Measurements from ENCODE around the gene OR5AU1.
"Not testable (repeated sequence)": the region's sequence is repeated elsewhere in the genome, so short reads cannot be mapped to it uniquely, and the experiment has no call there.

OR5AU1 gene

DNA sequence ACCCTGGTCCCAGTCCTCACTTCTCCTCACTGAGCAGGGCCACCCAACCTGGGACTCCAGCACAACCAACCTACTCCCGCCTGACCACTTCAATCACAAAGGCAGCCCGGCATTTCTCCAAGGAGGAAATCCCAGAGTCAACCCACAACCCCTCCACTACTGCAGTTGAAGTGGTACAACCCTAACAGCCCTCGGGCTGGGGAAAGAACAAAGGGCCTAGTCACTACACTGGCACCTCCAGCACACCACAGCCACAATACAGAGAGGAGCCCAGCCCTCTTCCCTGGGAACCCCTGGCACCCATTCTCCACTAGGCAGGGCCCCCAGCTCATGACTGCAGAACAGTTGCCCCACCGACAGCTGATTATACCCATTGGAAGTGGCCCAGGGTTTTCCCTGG, 13.7 kb upstream of the OR5AU1 start:
- DNase-seq = no peak

DNA sequence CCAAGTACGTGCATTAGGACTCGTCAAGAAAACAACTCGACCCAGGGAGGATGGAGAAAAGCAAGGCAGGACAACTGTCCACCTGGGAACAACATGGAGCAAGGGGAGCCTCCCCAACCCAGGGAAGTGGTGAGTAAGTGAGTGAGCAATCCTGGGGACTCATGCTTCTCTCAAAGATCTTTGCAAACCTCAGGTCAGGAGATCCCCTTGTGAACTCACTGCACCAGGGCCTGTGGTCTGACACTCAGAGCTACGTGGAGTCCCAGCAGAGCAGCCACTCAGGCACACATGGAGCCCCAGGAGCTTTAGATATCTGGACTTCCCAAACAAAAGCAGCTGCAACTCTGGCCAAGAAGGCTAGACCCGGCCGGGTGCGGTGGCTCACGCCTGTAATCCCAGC, 12.2 kb upstream of the OR5AU1 start:
- no peak for DNase-seq

DNA sequence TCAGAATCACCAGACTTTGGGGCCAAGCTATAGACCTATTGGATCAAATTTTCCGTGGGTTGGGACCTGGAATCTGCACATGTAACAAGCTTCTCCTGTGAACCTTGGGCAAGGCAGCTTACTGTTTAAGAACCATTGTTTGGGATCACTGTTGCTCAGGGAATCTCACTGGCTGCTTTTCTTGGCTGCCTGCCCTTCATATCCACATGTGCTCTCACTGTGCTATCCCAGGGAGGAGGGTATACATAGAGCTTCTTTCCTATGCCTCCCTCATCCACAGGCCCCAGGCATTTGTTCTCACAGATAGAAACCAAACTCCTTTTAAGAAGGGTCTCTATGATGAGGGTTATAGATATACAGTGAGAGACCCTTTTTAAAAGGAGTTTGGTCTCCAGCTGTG, 9.8 kb upstream of the OR5AU1 start:
- not testable (repeated sequence) for DNase-seq

DNA sequence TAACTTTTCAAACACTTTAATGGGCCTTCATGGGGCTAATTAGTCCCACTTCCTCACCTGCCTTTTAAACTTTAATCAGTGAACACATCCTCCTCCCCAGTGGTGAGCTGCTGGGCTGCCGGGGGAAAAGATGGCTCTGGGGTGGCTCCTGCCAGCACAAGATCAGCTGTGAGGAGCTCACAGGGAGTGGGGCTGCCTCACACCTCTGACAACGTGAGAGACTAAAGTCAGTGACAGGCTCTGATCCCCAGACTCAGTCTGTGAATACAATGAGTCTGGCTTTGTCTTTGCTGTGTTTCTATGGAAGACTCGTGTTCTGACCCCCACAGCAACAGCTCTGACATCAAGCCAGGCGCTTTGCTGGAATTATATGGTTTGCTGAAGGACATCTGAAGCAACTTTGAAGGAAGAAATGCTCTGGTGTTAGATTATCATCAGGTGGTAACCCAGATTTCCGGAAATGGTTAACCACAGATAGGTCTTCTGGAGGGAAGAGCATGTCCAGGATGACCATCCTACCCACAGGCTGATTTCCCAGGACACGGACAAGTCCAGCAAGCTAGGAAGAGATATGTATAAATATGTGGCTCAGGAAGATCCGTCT, 9.2 kb upstream of the OR5AU1 start:
- DNase-seq = not testable (repeated sequence)

DNA sequence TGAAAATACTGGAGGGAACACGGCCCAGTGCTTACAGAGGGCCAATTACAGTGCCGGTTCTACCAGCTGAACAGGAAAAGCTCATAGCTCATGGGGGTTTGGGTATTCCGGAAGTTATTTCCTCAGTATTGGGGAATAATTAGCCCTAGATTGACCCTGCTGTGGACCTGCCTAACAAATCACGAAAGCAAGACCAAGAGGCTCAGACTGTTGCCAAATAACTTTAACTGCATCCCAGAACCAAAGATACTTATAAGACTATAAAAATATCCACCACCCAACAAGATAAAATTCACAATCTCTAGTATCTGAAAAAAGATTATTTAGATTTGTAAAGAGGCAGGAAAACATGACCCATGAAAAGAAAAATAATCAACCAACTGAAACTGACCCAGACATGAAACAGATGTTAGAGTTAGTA, 8.0 kb upstream of the OR5AU1 start:
- no peak for DNase-seq

DNA sequence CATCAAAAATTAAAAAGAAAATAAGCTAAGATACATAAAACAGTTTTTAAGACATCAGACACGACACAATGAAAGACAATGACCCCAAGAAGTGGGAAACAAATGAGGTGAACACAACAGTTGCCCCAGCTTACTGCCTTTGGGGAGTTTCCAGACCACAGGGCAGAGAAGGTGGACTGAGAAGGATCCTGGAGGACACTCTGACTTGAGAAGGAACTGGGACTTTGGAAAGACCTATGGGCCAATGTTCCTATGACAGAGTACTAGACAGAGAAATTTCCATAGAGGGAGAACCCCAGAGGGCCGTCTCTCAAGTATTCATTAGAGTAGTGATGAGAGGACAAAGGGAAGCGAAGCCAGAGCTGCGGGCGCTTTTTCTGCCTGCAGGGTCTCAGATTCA, 6.2 kb upstream of the OR5AU1 start:
- DNase-seq = no peak

DNA sequence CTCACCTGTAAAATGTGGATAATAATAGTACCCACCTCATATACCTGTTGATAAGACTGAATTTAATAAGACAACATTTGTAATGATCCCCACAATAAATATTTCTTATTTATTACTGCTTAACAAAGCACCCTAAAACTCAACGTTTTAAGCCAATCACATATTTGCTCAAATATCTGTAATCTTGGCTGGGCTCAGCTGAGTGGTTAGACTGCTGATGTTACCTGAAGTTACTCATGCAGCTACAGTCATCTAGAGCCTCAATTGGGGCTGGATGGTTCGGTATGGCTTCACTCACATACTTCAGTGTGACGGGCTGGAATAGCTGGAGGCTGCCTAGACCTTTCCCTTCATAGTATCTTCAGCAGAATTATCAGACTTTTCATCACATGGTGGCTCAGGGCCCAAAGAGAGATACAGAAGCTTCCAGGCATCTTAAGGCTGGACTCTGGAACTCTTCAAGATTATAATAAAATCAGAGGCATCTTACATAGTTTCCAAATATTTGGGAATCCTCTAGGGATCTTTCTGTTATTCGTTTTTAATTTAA, 4.3 kb upstream of the OR5AU1 start:
- DNase-seq = no peak

DNA sequence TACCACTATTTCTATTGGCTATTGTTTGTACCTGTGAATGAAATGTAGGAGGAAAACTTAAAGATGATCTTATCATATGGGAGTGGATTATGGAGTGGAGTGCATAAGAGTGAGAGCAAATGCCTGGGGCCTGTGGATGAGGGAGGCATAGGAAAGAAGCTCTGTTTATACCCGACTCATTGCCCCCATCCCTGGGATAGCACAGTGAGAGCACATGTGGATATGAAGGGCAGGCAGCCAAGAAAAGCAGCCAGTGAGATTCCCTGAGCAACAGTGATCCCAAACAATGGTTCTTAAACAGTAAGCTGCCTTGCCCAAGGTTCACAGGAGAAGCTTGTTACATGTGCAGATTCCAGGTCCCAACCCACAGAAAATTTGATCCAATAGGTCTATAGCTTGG, 2.3 kb upstream of the OR5AU1 start:
- not testable (repeated sequence) for DNase-seq

DNA sequence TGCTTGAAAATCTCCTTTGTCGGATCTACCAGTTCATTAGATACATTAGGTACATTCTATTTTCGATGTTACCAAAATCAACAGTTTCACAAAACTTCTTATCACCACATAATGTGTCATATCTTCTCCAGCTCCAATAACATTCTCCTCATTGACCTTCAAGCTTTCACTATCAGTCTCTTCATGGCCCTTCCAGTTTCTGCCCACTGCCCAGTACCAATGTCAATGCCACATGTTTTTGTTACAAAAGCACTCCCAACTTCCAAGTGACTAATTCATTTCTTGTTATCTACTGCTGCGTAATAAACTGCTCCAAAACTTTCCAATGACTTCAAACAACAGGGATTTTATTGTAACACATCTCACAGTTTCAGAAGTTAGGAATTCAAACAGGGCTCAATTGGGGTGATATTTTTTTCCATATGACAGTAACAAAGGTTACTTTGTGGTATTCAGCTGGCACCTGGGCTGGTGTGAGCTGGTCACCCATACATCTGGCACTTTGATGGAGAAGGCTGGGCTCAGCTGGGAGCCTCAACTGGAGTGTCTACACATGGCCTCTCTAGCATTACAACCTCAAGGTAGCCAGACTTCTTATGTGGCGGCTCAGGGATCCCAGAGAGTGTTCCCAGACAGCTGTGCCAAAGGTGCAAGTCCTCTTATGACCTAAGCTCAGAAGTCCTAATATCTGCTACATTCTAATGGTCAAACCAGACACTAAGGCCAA, 6.1 kb downstream of the OR5AU1 start:
- no peak for DNase-seq

DNA sequence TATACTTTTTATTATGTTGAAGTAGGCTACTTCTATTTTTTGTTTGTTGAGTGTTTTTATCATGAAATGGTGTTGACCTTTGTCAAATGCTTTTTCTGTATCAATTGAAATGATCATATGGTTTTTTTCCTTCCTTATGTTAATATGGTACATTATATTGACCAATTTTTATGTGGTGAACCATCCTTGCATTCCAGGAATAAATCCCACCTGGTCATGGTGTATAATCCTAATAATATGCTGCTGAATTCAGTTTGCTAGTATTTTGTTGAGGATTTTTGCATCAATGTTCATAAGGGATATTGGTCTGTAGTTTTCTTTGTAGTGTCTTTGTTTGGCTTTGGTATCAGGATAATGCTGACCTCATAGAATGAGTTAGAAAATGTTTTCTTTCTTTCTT, 10.4 kb downstream of the OR5AU1 start:
- DNase-seq = no peak

DNA sequence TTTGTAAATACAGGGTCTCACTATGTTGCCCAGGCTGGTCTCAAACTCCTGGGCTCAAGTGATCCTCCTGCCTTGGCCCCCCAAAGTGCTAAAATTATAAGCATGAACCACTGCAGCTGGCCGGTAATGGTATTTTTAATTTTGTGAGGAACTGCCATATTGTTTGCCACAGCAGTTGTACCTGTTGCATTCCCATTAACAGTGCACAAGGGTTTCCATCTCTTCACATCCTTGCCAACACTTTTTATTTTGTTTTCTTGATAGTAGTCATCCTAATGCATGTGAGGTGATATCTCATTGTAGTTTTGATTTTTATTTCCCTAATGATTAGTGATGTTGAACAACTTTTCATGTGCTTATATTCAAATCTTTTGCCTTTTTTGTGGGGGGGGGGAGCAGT, 13.5 kb downstream of the OR5AU1 start:
- no peak for DNase-seq

DNA sequence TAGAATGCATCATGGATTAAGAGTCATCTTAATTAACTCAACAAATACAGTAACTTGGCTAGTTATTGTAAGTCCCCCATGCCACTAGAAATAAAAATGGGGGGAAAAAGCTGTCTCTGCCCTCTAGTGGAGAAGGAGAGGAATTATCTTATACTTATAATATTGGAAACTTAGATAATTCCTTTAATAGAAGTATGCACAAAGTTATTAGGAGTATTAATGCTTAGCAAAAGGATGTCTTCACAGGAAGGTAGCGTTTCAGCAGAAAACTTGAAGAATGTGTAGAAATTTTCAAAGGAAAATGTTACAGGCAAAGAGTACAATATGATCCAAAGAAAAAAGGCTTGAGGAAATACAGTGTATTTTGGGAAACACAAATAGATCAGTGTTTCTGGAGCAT, 19.8 kb downstream of the OR5AU1 start:
- DNase-seq = peak; percentile 8 to 18

DNA sequence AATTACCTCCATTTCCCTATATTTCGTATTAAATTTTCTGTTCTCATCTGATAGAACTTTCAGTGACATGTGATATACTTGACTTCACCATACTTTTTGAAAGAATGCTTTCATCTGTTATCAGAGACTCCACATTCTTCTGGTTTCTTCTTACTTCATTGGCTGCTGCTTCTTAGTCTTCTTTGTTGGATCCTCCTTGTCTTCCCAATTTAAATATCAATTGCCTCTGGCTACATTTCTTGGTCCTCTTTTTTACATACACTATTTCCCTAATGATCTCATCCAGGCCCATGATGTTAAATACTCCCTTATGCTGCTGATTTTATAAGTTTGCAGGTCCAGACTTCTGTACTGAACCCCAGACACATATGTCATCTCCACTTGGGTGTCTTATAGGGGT, 22.0 kb downstream of the OR5AU1 start:
- DNase-seq = no peak

DNA sequence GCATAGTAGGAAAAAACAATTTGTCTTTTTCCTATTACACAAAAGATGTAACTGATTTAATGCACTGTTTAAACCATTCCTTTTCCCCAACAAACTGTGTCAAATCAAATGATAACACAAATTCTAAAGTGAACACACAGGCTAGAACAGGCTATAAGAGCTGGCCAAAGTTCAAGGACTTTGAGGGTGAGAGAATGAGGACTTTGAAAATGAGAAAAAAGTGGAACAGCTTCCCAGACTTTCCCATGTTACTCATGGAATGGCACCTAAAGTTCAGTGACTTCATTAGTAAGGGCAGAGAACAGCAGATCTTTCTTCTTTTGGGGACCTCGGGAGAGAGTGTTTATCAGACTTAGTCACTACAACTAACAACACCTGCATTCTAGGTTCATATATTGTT, 32.4 kb downstream of the OR5AU1 start:
- DNase-seq = no peak

DNA sequence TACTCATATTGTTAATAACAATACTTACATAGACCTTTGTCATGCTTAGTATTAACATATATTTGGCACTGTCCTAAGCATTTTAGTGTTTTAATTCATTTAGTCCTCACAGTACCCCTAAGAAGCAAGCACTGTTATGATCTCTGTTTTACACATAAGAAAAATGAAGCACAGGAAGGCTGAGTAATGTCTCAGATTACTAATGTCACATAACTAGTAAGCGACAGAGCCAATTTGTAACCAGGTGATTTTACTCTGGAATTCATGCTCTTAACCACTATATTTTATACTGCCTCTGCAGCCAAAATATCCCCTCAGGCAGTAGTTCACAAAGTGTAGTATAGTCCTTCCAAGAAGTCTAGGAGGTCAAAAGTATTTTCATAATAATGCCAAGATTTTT, 34.7 kb downstream of the OR5AU1 start:
- DNase-seq = no peak

DNA sequence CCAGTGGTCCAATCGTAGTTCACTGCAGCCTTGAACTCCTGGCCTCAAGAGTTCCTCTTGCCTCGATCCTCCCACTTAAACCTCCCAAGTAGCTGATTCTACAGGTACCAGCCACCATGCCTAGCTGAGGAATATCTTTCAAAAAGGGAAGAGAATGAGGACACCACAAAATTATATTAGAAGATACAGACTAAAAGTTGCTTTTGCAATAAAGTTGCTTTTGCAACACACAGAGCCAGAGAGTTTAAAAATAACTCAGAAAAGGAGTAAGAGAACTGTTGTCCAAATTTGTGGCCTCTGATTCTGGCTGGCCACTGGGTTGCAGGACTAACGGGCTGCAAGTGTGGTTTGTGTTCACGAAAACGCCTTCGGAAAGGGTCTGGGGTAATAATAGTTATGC, 35.2 kb downstream of the OR5AU1 start:
- no peak for DNase-seq

DNA sequence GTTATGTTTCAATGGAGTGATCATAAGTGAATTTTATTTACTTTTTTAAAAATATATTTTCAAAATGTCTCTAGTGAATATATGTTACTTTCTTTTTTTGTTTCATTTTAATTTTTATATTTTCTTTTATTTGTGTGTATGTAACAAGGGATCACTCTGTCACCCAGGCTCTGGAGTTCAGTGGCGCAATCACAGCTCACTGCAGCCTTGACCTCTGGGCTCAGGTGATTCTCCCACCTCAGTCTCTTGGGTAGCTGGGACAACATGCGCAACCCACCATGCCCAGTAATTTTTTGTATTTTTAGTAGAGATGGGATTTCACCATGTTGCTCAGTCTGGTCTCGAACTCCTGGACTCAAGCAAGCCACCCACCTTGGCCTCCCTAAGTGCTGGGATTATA, 36.9 kb downstream of the OR5AU1 start:
- DNase-seq = no peak

DNA sequence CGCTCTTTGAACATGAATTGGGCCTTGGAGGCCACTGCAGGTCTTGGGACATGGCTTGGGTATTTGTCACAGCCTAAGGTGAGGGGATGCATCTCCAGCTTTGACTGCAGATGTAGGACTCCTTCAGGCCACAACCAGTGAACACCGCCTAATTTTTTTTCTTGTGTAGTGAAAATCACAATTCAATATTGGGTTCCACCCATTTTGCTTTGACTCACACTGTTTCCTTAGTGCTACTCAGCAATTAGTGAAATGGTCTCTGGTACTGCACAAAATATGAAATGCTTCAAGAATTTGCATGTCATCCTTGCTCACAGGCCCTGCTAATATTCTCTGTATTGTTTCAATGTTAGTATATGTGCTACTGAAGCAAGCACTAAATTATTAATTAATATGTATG, 42.5 kb downstream of the OR5AU1 start:
- no peak for DNase-seq

DNA sequence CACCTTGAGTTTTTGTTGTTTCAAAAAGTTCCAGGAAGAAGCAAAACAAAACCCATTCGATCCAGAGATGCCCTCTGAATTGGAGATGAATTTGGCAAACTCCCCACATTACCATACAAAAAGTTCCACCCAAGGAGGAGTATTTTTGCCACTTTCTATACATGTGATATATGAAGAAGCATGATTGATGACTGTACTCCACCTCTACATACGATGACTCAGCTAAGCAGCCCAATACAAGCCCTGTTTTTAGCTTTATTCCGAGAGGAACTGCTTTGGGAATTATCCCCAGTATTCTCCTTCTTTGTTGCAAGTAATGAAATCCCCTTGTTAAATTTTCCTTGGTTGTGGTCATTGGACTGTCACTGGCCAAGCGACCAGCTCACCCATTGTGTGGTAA, 43.6 kb downstream of the OR5AU1 start:
- no peak for DNase-seq

DNA sequence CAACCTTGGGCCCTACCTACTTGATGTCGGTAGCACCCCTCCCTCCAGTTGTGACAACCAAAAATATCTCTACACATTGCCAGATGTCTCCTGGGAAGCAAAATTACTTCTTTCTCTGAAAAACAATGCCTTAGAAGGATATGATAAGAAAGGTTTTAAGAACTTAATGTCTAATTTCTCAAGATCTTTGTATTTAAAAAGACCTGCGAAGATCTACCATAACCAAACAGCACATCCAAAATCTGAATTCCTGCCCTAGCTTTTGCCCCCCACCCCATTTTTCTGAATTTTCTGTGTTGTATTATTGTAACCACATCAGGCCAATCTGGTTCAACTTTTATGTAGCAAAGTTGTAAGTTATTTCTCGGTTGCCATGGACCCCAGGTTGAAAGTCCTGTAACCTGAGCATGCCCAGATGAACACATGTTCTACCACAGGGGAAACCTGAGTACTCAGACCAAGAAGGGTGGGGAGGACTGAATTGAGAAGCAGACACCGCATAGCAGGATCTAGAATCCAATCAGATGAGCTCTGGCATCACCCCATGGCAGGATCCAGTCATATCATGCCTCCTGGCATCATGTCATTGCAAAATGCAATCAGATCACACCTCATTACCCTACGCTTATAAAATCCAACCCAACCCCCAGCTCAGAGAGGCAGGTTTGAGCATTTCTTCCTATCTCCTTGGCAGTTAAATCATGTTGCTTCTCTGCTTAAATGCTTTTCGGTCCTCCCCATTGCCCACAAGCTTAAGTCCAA, 46.3 kb downstream of the OR5AU1 start:
- no peak for DNase-seq

DNA sequence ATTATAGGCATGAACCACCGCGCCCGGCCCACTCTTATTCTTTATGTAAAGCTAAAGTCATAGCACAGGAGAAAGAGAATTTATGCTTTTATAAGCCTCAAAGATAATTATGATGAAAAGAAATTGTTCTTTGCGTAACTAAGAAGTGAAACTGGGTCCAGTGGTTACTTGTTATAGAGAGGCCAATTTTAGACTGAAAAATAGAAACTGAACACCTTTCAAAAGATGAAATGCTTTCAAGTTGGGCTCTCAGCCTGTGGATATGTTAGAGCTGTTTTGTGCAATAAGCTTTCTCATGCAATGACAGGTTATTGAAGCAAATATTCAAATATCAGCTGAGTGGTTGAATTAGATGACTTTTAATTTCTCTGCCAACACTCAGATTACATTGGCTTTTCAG, 47.1 kb downstream of the OR5AU1 start:
- no peak for DNase-seq

DNA sequence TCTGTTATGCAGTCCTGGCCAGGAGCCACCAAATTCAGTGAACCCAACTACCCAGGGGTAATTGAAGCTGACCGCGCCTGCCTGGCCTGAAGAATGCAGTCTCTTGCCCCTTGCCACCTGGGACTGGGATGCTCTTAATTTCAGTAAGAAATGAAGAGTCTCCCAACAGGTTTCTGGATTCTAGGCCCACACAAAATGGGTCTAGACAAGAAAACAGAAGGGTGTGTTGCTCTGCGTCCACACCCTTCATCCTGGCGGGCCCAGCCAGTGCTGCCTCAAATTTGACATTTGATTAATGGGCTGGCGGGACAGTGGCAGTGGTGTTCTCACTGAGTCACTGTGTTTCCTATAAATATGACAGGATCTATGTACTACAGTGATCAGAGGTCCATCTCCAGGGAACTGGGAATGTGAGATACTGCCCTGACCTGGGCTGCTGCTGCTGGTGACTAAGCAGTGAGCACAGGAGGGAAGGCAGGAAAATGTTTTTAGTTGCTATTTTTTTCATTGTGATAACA, 48.5 kb downstream of the OR5AU1 start:
- DNase-seq = no peak

DNA sequence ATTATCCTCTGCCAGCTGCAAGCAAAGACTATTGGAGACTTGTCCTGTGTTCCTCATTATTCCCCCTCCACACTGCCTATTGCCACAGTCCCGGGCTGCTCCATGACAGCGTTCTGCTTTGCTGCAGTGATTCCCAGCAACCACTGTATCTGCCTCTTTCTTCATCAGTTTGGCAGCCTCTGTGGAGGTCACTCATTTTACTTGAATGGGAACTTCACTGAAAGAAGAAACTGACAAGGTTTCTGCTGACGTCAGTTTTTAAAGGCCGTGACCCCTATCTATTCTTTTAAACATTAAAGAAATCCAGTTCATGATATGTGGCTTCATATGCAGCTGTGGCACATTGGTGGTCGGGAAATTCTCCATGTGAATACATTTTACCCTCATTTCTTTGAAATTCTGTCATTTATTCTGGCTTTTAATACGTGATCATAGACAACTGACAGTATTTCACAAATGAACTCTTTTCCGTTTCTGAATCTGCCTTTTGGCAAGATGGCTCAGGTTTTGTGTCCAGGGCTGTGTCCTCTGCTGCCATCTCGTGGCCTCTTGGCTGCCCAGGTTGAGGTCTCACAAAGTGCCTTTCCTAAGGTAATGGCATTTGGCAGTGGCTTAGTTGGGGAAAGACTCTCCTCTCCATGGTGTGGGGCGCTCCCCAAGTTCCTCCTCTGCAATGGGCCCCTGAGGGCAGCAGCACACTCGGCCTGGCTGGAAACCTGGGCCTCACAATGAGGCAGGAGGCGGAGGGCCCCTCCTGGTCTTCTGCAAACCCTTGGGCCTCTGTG, 49.2 kb downstream of the OR5AU1 start:
- DNase-seq = peak; percentile 77
